Right lobe of liver (tissue), 6 donors: ENCODE results near the gene DOK1. TPM values are rescaled to one million over a fixed set of nuclear protein-coding genes. Genes with fewer than 3 reads are reported as not detected.

Source experiments
- ATAC-seq, 4 donors: fragments of 200-7000 bp; cut with Tn5 transposase; one replicate each; pipeline ENCODE4 v1.9.1; 2020; ENCODE audit warnings: mild to moderate bottlenecking in 4 of 4, moderate library complexity in 4 of 4
- DNase-seq, 3 donors: peaks; one replicate each; pipeline ENCODE4 v3.0.0-alpha.2; 2020
- H3K27ac ChIP-seq, 3 donors: fragments of 200-600 bp; one replicate each; pipeline ENCODE4 v1.8.0; 2022
- H3K27me3 ChIP-seq, 2 donors: fragments of 200-600 bp; one replicate each; pipeline ENCODE4 v1.8.0; 2022
- H3K36me3 ChIP-seq, 4 donors: fragments of 200-600 bp; sonication (generic) in 1 of 4; one replicate each; pipeline versions ENCODE4 v1.5.1 to v1.8.0; 2017 to 2022; ENCODE audit warnings: control low read depth in 1 of 4
- H3K4me1 ChIP-seq, 4 donors: fragments of 200-600 bp; sonication (generic) in 1 of 4; one replicate each; pipeline versions ENCODE4 v1.5.1 to v1.8.0; 2017 to 2022; ENCODE audit warnings: control low read depth in 1 of 4
- H3K4me3 ChIP-seq, 3 donors: fragments of 200-600 bp; one replicate each; pipeline ENCODE4 v1.8.0; 2022
- H3K9me3 ChIP-seq, 4 donors: fragments of 200-600 bp; sonication (generic) in 1 of 4; one replicate each; pipeline versions ENCODE4 v1.5.1 to v1.8.0; 2017 to 2022; ENCODE audit warnings: control low read depth in 1 of 4
- POLR2A ChIP-seq: fragments of 450-650 bp; IDR thresholded peaks from one replicate; pipeline ENCODE4 v1.6.1; 2017; ENCODE audit warnings: antibody characterized with exemption, mild to moderate bottlenecking
- WGBS: methylation state at CpG from one replicate; pipeline ENCODE4 v1.1.6; 2018; ENCODE audit warnings: low coverage, low lambda C conversion rate; ENCODE audit not compliant: insufficient coverage; ENCODE audit errors: missing lambda C conversion rate; 5-methylcytosine and 5-hydroxymethylcytosine counted together
- intact Hi-C, 2 donors: fragments of 100-400 bp; cut with DNase I; formaldehyde crosslinking; loops; one replicate each; pipeline versions ENCODE4 v1.11.2 to v1.14.1; 2022
- total RNA-seq, 6 experiments: library from RNA; depleted of rRNA in 2 of 6; stranded (reverse); fragments of >200 nt in 2 of 6; fragmentation: NEBNext Ultra II Directional in 3 of 6; extraction: Animal tissue kit (Norgen Biotek cat#: 25700) in 3 of 6; gene quantifications; one replicate each; pipeline versions ENCODE4 v1.1.0 to v1.2.4, GENCODE V29; 2016 to 2023
- TF ChIP-seq, protein P1 (sequence below), 4 donors: fragments of 200-600 bp in 3 of 4; fragments of 450-650 bp in 1 of 4; IDR thresholded peaks; one replicate each; pipeline versions ENCODE4 v1.5.1 to v1.8.0; 2016 to 2022; ENCODE audit warnings: antibody characterized with exemption in 4 of 4, mild to moderate bottlenecking in 2 of 4
- donor health status: DM: no; HTN: yes; CAD: no.
- donor health status: DM: no; HTN: no; CAD: no.
- donor health status: DM: no; HTN: no; CAD: no.
- donor health status: DM: no; HTN: yes; CAD: no.
- donor health status: DM: no; HTN: yes; CAD: no.

The DOK1 gene
- total RNA-seq, 6 experiments from 2014 or later, result 1.9 to 3.7 (median 3.2) TPM

DNA sequence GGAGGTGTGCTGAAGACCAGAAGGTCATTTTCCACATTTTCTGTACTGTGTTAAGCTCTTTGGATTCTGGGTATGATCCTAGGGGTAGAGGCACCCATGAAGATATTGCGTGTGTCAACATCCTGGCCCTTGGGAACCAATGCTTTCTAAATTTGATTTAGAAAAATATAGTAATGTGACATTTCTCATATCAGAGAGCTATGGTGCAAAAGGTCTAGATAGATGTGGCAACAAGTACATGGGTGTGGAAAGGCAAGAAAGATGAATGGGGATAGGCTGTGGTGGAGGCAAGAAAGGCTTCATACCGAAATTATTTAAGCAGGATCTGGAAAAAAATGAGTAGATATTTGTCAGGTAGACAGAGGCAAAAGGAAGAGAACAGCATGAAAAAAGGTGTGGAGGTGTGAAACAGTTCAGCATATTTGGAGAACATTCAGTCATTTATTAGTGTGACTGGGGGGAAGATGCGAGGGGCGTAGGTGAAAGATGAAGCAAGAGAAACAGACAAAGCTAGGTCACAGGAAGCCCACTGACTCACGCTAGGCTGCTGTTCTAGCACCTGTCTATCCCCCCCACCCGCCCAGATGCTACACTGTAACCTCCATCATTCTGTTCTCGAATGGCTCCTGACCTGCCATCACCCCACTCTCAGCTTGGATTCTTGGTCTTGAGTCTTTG lies 11.7 kb downstream of the DOK1 start:
- WGBS, result 58% methylated on average over 7 of the region's 7 CpGs
- ATAC-seq (no peak), DNase-seq (no peak)
- no peaks in the 10 kb centered on the region for H3K9me3 ChIP-seq
- H3K36me3 ChIP-seq, result no peaks in the 10 kb centered on the region
- no peak overlapping the region for H3K27ac ChIP-seq
- no peaks in the 10 kb centered on the region for H3K4me1 ChIP-seq
- TF ChIP-seq, protein P1, sequence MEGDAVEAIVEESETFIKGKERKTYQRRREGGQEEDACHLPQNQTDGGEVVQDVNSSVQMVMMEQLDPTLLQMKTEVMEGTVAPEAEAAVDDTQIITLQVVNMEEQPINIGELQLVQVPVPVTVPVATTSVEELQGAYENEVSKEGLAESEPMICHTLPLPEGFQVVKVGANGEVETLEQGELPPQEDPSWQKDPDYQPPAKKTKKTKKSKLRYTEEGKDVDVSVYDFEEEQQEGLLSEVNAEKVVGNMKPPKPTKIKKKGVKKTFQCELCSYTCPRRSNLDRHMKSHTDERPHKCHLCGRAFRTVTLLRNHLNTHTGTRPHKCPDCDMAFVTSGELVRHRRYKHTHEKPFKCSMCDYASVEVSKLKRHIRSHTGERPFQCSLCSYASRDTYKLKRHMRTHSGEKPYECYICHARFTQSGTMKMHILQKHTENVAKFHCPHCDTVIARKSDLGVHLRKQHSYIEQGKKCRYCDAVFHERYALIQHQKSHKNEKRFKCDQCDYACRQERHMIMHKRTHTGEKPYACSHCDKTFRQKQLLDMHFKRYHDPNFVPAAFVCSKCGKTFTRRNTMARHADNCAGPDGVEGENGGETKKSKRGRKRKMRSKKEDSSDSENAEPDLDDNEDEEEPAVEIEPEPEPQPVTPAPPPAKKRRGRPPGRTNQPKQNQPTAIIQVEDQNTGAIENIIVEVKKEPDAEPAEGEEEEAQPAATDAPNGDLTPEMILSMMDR (IDR thresholded peaks at IDR 0.05), result no peak
- no peak for TF ChIP-seq POLR2A
- intact Hi-C loops, result no loop called here
- no peak overlapping the region for H3K4me3 ChIP-seq
- H3K27me3 ChIP-seq, result no peaks in the 10 kb centered on the region

DNA sequence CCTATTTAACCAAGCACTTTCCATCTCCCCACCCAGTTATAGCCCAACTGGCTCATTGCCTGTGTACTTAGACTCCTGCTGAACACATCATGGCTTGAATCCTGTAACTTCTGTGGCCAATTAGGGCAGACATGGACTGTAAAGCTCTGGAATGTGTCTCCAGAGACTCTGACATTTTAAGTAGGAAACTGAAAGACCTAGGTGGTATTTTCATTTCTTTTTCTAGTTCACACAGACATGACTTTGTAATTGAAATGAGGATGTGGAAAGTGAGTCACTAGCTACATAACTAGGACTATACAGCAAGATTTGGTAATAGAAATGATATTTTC lies 12.2 kb downstream of the DOK1 start:
- DNase-seq, result no peak
- TF ChIP-seq, protein P1 (IDR thresholded peaks at IDR 0.05), result no peak
- TF ChIP-seq POLR2A, result no peak
- Histone ChIP-seq H3K27me3 (no peaks in the 10 kb centered on the region), H3K4me1 (no peaks in the 10 kb centered on the region), H3K4me3 (no peak overlapping the region), H3K9me3 (no peaks in the 10 kb centered on the region), H3K36me3 (no peaks in the 10 kb centered on the region), H3K27ac (no peak overlapping the region)
- intact Hi-C loops, result no loop called here
- no peak for ATAC-seq

DNA sequence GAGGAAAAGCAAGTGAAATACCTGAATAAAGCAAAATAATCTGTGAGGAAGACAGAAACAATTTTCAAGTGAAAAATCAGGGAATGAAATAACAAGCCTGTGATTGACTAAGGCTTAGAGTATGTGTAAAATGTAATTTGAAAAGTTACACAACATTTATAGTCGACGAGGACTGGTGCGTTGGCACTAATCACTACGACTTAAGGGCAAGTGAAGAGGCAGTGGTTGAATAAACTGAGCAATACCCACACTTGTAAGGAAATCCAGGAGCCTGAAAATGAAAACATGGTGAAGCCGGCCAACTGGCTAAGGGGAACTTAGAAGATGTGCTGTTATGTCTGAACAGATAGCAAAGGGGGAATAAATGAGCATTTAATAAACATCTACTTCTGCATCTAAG lies 13.4 kb downstream of the DOK1 start:
- H3K36me3 ChIP-seq, result no peaks in the 10 kb centered on the region
- DNase-seq, result no peak
- no peaks in the 10 kb centered on the region for H3K27me3 ChIP-seq
- H3K27ac ChIP-seq, result no peak overlapping the region
- no peak for TF ChIP-seq POLR2A
- TF ChIP-seq, protein P1 (IDR thresholded peaks at IDR 0.05), result no peak
- no peaks in the 10 kb centered on the region for H3K9me3 ChIP-seq
- WGBS, result 67% methylated on average over 5 of the region's 5 CpGs
- intact Hi-C loops, result no loop called here
- ATAC-seq, result no peak
- H3K4me3 ChIP-seq, result no peak overlapping the region
- no peaks in the 10 kb centered on the region for H3K4me1 ChIP-seq

DNA sequence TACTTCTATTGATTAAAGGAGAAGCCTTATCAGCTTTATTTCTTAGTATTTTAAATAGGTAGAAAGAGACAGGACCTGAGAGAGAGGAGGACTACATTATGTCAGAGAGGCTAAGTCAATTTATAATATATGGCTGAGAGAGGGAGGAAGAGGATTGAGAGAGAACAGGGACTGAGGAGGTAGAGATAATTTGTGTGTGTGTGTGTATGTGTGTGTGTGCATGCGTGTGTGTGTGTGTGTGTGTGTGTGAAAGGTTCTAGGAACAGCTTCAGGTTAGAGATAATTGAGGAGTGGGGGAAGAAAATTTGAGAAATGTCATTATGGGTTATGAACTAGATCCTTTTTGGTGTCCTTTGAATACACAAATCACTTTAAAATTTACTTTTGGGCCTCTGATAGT lies 15.2 kb downstream of the DOK1 start:
- DNase-seq, result no peak
- 86% methylated on average over 1 of the region's 1 CpG for WGBS
- no peak for ATAC-seq

More for the DNA sequence above, 15.2 kb downstream of the DOK1 start:
- TF ChIP-seq, protein P1 (IDR thresholded peaks at IDR 0.05), result no peak
- no peak for TF ChIP-seq POLR2A
- Histone ChIP-seq H3K4me3 (no peak overlapping the region), H3K4me1 (no peaks in the 10 kb centered on the region), H3K9me3 (no peaks in the 10 kb centered on the region), H3K27ac (no peak overlapping the region), H3K36me3 (no peaks in the 10 kb centered on the region), H3K27me3 (no peaks in the 10 kb centered on the region)
- intact Hi-C loops, result no loop called here
